ENCODE measurements around the gene SOX10.

Gene SOX10

GRCh38 chr22:38016182-38017151 lies 32.1 kb upstream of the SOX10 start:
- DNase-seq, result no peak

- DNase-seq, result no peak
Observed at GRCh38 chr22:38014083-38014482, 29.7 kb upstream of the SOX10 start.

GRCh38 chr22:38012604-38013072 lies 28.3 kb upstream of the SOX10 start:
- no peak for DNase-seq

GRCh38 chr22:38009000-38009806 lies 24.8 kb upstream of the SOX10 start:
- no peak for DNase-seq

GRCh38 chr22:38007330-38007902 lies 23.1 kb upstream of the SOX10 start:
- DNase-seq, result no peak

- DNase-seq, result no peak
Observed at GRCh38 chr22:38006906-38007305, 22.6 kb upstream of the SOX10 start.

- no peak for DNase-seq
Observed at GRCh38 chr22:38005943-38006342, 21.6 kb upstream of the SOX10 start.

- peak; percentile 51 for DNase-seq
Observed at GRCh38 chr22:37999640-38000272, 15.4 kb upstream of the SOX10 start.

- no peak for DNase-seq
Observed at GRCh38 chr22:37999236-37999635, 14.9 kb upstream of the SOX10 start.

- no peak for DNase-seq
Observed at GRCh38 chr22:37998543-37998942, 14.2 kb upstream of the SOX10 start.

GRCh38 chr22:37996515-37997246 lies 12.3 kb upstream of the SOX10 start:
- DNase-seq, result no peak

GRCh38 chr22:37996079-37996478 lies 11.7 kb upstream of the SOX10 start:
- DNase-seq, result no peak

- no peak for DNase-seq
Observed at GRCh38 chr22:37995460-37995859, 11.1 kb upstream of the SOX10 start.

GRCh38 chr22:37994982-37995381 lies 10.6 kb upstream of the SOX10 start:
- DNase-seq, result no peak

GRCh38 chr22:37994049-37994448 lies 9.7 kb upstream of the SOX10 start:
- no peak for DNase-seq

GRCh38 chr22:37991731-37992442 lies 7.5 kb upstream of the SOX10 start:
- no peak for DNase-seq

GRCh38 chr22:37990862-37991261 lies 6.5 kb upstream of the SOX10 start:
- DNase-seq, result no peak

GRCh38 chr22:37990301-37990700 lies 5.9 kb upstream of the SOX10 start:
- no peak for DNase-seq

GRCh38 chr22:37989146-37990045 lies 5.0 kb upstream of the SOX10 start:
- DNase-seq, result no peak

- DNase-seq, result no peak
Observed at GRCh38 chr22:37986371-37986770, 2.0 kb upstream of the SOX10 start.

All from fibroblast of skin of back (primary cell).